ENCODE data around the gene NDC1.

Gene NDC1

DNA sequence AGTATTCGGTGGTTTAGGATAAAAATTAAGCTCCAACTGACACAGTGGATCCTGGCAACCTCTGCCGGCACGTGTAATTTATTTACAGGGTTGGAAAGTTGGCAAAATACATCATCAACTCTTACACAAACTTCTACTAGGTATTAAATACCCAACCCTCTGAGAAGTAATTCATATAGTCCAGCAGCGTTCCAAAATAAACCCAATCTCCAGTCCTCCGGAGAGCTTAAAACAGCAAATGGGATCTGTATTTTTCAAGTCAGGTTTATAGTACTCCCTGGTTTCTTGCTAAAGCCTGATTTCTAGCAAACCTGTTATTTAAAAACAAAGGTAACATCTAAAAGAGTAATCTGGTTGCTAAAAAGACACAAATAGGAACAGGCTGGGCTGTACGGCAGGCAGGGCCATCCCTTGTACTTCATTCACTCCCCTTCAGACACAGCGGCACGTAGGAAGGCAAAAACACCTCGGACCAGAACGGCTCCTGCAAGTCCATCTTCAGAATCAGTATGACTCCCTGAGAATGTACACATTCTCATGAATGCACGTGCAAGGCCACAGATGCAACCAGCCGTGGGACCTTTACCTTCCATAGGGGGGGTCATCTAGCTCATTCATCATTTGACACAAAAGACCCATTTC is 107.8 kb downstream of the NDC1 start:
- DNase-seq, result no peak

DNA sequence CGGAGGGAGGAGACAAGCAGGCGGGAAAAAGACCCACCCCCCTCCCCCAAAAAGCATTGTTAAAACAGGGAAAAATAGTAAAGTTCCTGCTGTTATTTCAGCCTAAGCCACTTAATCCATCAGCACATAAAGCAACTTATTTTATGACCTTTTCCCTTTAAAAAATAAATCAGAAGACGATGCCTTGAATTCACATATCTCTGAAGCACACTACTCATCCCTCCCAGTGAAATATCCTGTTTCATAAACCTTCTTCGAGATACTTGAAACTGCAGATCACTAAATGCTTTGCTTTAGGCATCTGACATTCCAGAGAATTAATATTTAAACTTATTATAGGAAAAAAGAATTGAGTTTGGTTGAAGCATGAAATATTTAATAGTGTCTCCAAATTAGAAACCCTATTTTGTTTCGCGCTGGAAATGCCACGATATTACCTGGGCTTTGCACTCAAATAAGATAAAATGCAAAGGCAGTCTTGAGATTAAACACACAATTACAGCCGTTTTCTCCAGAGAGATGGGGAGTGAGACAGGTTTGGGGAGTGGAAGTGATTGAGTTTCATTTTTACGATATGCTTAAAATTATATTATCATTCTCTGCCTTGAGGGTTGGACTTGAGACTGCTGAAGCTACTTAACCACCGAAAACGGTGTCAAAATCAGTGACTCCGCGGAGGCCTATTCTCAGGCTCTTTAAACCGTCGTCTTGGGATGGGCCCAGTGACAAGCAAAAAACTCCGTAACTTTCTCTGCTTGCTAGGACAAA is 108.5 kb downstream of the NDC1 start:
- DNase-seq, result no peak

DNA sequence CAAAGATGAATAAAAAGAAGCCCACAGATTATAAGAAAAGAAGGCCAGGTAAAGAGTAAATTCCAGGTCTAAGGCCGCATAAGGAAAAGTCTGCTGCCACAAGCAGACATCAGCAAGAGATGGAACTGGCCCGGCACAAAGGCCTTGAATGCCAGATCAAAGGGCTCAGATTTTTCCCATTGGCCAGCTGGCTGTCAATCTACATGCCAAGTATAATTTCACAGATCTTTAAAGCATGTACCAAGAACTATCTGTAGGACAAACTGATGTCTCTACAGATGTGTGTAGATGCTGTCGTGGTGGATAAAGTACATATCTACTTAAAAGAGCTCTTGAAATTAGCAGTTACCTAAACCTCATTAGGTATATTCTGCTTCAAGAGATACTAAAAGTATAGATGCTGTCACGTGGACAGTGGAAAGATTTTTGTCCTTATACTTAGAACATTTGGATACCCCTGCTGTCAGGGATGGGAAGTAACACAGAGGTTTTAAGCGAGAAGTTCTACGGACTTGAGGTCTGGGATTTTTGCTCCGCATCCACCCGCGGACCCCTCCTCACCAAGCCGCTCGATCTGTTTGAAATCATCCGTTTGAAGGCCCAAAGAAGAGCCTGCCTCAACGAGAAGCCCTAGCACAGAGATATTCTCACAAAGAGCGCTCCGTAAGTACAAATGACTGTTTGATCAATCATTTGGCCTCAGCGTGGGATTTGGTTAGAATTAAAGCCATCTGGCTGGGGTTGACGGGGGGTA is 109.2 kb downstream of the NDC1 start:
- DNase-seq, result no peak

GRCh38 chr1:53728196-53728595 is 109.9 kb downstream of the NDC1 start:
- no peak for DNase-seq

GRCh38 chr1:53727461-53728092 is 110.5 kb downstream of the NDC1 start:
- no peak for DNase-seq

DNA sequence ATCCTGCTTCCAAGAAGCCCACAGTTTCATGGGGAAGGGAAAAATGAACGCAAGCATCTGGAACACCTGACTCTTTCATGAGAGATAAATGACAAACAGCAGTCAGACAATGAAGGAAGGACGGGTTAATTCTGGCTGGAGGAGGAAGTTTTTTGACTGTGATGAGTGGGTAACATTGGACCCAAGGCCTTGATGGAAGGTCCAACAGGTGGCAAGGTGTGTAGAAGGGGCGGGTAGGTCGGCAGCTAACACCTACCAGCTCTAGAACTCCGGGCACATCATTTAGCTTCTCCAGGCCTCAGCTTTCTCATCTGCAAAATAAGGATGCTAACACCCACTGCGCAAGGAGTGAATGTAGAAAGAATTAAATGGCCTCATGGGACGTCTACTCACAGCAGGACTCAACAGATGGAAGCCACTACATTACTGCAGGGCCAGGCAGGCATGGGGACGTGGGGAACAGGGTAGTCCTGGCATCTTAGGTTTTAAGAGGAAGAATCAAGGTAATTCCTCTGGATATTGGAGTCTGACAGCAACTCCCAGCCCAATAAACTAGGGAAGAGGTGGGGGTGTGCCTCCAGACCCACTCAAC is 112.0 kb downstream of the NDC1 start:
- DNase-seq, result no peak

- no peak for DNase-seq
These were observed 112.8 kb downstream of the NDC1 start for GRCh38 chr1:53725238-53725689.

- no peak for DNase-seq
These were observed 116.1 kb downstream of the NDC1 start for GRCh38 chr1:53722025-53722424.

DNA sequence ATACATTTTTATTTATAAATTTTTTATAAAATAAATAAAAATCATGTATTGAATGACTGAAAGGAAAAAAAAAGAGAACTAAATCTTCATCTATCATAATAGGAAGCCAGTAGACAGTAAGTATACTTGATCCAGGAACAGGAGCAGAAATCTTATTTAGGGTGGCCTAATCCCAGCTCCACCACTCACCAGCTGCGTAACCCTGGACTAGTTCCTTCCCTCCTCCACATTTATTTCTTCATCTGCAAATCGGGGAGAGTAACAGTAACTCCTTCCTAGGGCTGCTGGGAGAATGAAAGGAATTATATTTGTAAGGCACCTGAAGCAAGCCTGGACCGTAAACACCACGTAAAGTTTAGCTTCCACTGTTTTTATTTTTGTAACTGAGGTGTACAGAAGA is 117.0 kb downstream of the NDC1 start:
- DNase-seq, result no peak

GRCh38 chr1:53719469-53719868 is 118.6 kb downstream of the NDC1 start:
- no peak for DNase-seq

DNA sequence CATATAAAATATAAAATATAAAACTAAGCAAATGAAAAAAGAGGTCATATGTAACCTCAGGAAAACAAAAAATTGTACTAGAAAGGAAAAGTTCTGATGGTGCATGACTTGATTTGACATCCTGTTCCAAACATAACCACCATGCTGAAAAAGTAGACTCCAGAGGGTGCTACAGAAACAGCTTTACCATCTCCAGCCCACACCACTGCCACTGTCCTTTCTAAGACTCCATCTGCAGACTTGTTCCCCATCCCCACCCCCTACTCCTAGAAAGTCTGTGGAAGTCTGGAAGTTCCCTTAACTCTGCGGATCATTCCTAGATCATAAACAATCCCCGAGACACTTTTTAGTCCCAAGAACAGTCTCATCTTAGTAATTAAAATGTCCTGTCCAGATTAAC is 119.7 kb downstream of the NDC1 start:
- DNase-seq, result no peak

DNA sequence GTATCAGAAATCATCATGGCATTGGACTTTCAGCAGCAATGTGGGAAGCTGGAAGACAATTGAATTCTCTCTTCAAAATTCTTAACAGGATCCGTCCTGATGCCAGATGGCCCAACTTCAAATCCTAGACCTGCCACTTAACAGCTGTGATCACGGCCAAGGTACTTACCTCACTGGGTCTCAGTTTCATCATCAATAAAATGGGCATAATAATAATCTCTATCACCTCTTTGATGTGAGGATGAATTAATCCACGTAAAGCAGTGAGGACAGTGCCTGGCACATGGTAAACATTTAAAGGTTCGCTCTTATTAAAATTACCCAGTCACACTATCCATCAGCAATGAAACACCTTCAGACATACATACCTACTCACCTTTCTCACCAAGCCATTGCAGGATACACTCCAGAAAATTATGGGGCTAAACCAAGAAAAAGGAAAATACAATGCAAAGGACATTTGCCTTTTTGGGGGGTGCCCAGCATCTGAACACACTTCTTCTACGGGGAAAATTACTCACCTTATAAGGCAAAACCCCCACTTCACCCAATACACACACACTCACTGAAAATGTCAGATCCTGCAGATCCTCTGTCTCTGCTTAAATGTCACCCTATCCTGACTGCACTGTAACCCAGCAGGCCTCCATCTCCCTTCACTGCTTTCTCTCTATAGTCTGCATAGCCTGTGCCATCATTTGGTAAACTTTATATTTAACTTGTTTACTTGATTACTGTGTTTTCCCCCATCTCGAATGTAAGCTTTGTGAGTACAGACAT is 120.9 kb downstream of the NDC1 start:
- no peak for DNase-seq

DNA sequence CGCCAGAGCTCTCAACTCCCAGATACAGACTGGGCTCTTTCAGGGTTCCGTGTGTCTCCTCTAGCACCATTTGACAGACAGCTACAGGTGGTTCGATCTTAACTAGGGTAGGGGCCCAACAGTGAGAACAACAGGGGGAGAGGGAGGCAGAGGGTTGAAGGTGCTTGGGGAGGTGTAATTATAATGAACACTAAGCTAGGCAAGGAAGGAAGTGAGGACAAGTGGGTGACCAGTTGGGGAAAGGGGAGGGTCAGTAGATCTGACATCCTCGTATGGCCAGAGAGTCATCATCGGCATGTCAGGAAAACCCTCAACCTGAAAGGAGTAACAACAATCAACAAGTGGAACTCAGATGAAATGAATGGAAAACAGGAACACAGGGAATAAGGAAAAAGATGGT is 121.9 kb downstream of the NDC1 start:
- no peak for DNase-seq

- DNase-seq, result no peak
These were observed 122.6 kb downstream of the NDC1 start for GRCh38 chr1:53715478-53715877.
